HepG2 (cell line): Measurements from ENCODE around the gene ROBO2. TPM values are rescaled to one million over a fixed set of nuclear protein-coding genes. Genes with fewer than 3 reads are reported as not detected.

Experiments used
- ATAC-seq: fragments of 200-7000 bp; cut with Tn5 transposase; 3 replicates; pipeline ENCODE4 v1.9.1; 2020; ENCODE audit warnings: mild to moderate bottlenecking, moderate library complexity
- BruUV-seq: library from RNA; stranded (reverse); fragments of 400-500 nt; replicated peaks from 2 replicates; lab custom pipeline; 2021; lab: Mats Ljungman, UMichigan
- CTCF ChIA-PET: fragments of 300-600 bp; formaldehyde crosslinking; extraction: SDS; loops from one replicate; lab custom pipeline; 2021; ENCODE audit warnings: low total read pairs, inconsistent platforms, low intra/inter-chr PET ratio; lab: Yijun Ruan, JAX
- POLR2A ChIA-PET: fragments of 350-600 bp; sonication (Branson Sonifier 250); formaldehyde crosslinking; loops from one replicate; lab custom pipeline; 2020; ENCODE audit warnings: antibody characterized with exemption, inconsistent platforms; lab: Yijun Ruan, JAX
- DNase-seq: peaks from one replicate; pipeline ENCODE4 v3.0.0-alpha.2; 2015; ENCODE audit warnings: low spot score
- FAIRE-seq: peaks from 3 replicates; lab custom pipeline; 2011; peaks lifted over from hg19 to GRCh38; lab: Jason Lieb, UNC
- H2AFZ ChIP-seq: one replicate; pipeline ENCODE4 v1.6.1; 2011; ENCODE audit warnings: low read length, inconsistent platforms
- H3K27ac ChIP-seq: fragments of 300-600 bp; 3 replicates; pipeline ENCODE4 v1.8.0; 2011; ENCODE audit warnings: mixed run types, mild to moderate bottlenecking, mixed read lengths, low read length, inconsistent platforms; ENCODE audit not compliant: insufficient read depth; ENCODE audit errors: extremely low read length
- H3K27me3 ChIP-seq, 2 experiments: fragments of 200-600 bp in 1 of 2; 2 replicates in 1 of 2; 3 replicates in 1 of 2; pipeline versions ENCODE4 v1.6.0 to v1.8.0; 2011; ENCODE audit warnings: low read length in 2 of 2, mild to moderate bottlenecking in 2 of 2, moderate library complexity in 2 of 2, inconsistent platforms in 1 of 2; ENCODE audit not compliant: insufficient read depth in 2 of 2, control insufficient read depth in 1 of 2
- H3K36me3 ChIP-seq, 2 experiments: fragments of 200-600 bp in 1 of 2; replicated peaks in 1 of 2; 2 replicates in 1 of 2; 3 replicates in 1 of 2; pipeline versions ENCODE4 v1.5.1 to v1.8.0; 2011; ENCODE audit warnings: low read length in 2 of 2, inconsistent platforms in 1 of 2; ENCODE audit not compliant: insufficient read depth in 2 of 2, control insufficient read depth in 1 of 2
- H3K4me1 ChIP-seq: 2 replicates; pipeline ENCODE4 v1.5.1; 2012; ENCODE audit warnings: low read length, inconsistent platforms; ENCODE audit not compliant: insufficient read depth
- H3K4me2 ChIP-seq: 2 replicates; pipeline ENCODE4 v1.6.0; 2011; ENCODE audit warnings: low read depth, low read length, inconsistent platforms
- H3K4me3 ChIP-seq, 3 experiments: fragments of 200-600 bp in 1 of 3; sonication (generic), shearing (Covaris generic) in 1 of 3; replicated peaks in 1 of 3; 2 replicates each; pipeline ENCODE4 v1.5.1; 2011 to 2016; ENCODE audit warnings: low read length in 3 of 3, inconsistent platforms in 2 of 3, low read depth in 2 of 3, mild to moderate bottlenecking in 2 of 3, control low read depth in 1 of 3, mixed read lengths in 1 of 3; ENCODE audit not compliant: insufficient read depth in 1 of 3
- H3K79me2 ChIP-seq: one replicate; pipeline ENCODE4 v1.6.1; 2011; ENCODE audit warnings: low read length, inconsistent platforms; ENCODE audit not compliant: insufficient read depth
- H3K9ac ChIP-seq: 2 replicates; pipeline ENCODE4 v1.6.0; 2011; ENCODE audit warnings: mild to moderate bottlenecking, low read depth, low read length, inconsistent platforms; ENCODE audit not compliant: insufficient read depth
- H3K9me3 ChIP-seq: 2 replicates; pipeline ENCODE4 v1.5.1; 2012; ENCODE audit warnings: mild to moderate bottlenecking, low read length
- H4K20me1 ChIP-seq: 2 replicates; pipeline ENCODE4 v1.6.0; 2011; ENCODE audit warnings: inconsistent platforms, mild to moderate bottlenecking, low read length, moderate library complexity; ENCODE audit not compliant: insufficient read depth
- BCLAF1 ChIP-seq: fragments of 450-650 bp; IDR thresholded peaks from 2 replicates; pipeline ENCODE4 v1.6.1; 2017; ENCODE audit warnings: mild to moderate bottlenecking
- CBFB ChIP-seq: sonication (generic); formaldehyde crosslinking; IDR thresholded peaks from 2 replicates; pipeline ENCODE4 v1.4.0; 2020; ENCODE audit warnings: missing genetic modification reagents
- KLF11 ChIP-seq: IDR thresholded peaks from 2 replicates; pipeline ENCODE4 v1.6.1; 2016; ENCODE audit warnings: missing compliant biosample characterization
- NFE2L1 ChIP-seq: sonication (generic); formaldehyde crosslinking; IDR thresholded peaks from 2 replicates; pipeline ENCODE4 v1.4.0; 2020; ENCODE audit warnings: missing genetic modification reagents, mild to moderate bottlenecking, borderline replicate concordance
- PTBP1 ChIP-seq: fragments of 200-400 bp; formaldehyde crosslinking; IDR thresholded peaks from 2 replicates; pipeline ENCODE4 v1.6.1; 2018; ENCODE audit warnings: low read length, low read depth; ENCODE audit not compliant: poor library complexity, severe bottlenecking
- RAD51 ChIP-seq: fragments of 450-650 bp; IDR thresholded peaks from 2 replicates; pipeline ENCODE4 v1.6.1; 2016; ENCODE audit warnings: borderline replicate concordance
- REL ChIP-seq: sonication (generic); formaldehyde crosslinking; conservative IDR thresholded peaks from 2 replicates; pipeline ENCODE4 v1.8.0; 2022; ENCODE audit warnings: mild to moderate bottlenecking, missing genetic modification reagents, moderate library complexity
- TRIM22 ChIP-seq: fragments of 450-650 bp; IDR thresholded peaks from 2 replicates; pipeline ENCODE4 v1.6.1; 2017
- ZHX1 ChIP-seq: sonication (generic); formaldehyde crosslinking; IDR thresholded peaks from 2 replicates; pipeline ENCODE4 v1.8.1; 2022; ENCODE audit warnings: low read depth, mild to moderate bottlenecking, missing genetic modification reagents
- ZMAT5 ChIP-seq: sonication (generic); formaldehyde crosslinking; IDR thresholded peaks from 2 replicates; pipeline ENCODE4 v1.5.0; 2020; ENCODE audit warnings: mild to moderate bottlenecking, low read depth, missing genetic modification reagents, borderline replicate concordance
- ZNF337 ChIP-seq: sonication (generic); formaldehyde crosslinking; IDR thresholded peaks from 2 replicates; pipeline ENCODE4 v1.5.1; 2020; ENCODE audit warnings: missing genetic modification reagents, low read depth, mild to moderate bottlenecking, borderline replicate concordance
- ZSCAN5A ChIP-seq: sonication (generic); formaldehyde crosslinking; IDR thresholded peaks from 2 replicates; pipeline ENCODE4 v1.8.0; 2022; ENCODE audit warnings: mild to moderate bottlenecking, missing genetic modification reagents, borderline replicate concordance
- ZSCAN9 ChIP-seq: IDR thresholded peaks from 2 replicates; pipeline ENCODE4 v1.6.1; 2016; ENCODE audit warnings: borderline replicate concordance
- WGBS: methylation state at CpG from one replicate; pipeline ENCODE4 v1.1.6; 2017; ENCODE audit warnings: low lambda C conversion rate; 5-methylcytosine and 5-hydroxymethylcytosine counted together
- in situ Hi-C: cut with HindIII; loops from 2 replicates; pipeline ENCODE4 v1.10.0; 2017; ENCODE audit warnings: low pct_unique_long_range_greater_than_20kb; ENCODE audit not compliant: extremely low pct_ligation_motif_present
- intact Hi-C: fragments of 100-400 bp; cut with micrococcal nuclease; formaldehyde crosslinking; loops from one replicate; pipeline ENCODE4 v1.10.0; 2022; ENCODE audit not compliant: unreplicated experiment
- polyA plus RNA-seq, 8 experiments: library from polyadenylated mRNA; depleted of rRNA in 3 of 8; stranded (reverse) in 7 of 8; unstranded in 1 of 8; fragments of >200 nt; fragmentation: Illumina TruSeq in 4 of 8; extraction: Trizol in 4 of 8; gene quantifications; 2 replicates each; pipeline versions ENCODE4 v1.2.1 to v1.2.3, GENCODE V29; 2011 to 2016; ENCODE audit warnings: low read depth in 4 of 8, missing spikeins in 1 of 8, mixed read lengths in 1 of 8; ENCODE audit not compliant: insufficient read depth in 1 of 8
- total RNA-seq, 5 experiments: library from RNA; depleted of rRNA; stranded (reverse); fragments of >200 nt; fragmentation: Illumina TruSeq; extraction: Trizol; gene quantifications; 2 replicates each; pipeline ENCODE4 v1.2.3, GENCODE V29; 2016; ENCODE audit warnings: low read depth in 1 of 5

Gene ROBO2
- total and polyA plus RNA-seq, 2 of the 13 experiments (the other 11 are each of a cell fraction or from before 2014, with no cell fraction given): not detected

GRCh38 chr3:77412584-77412983 is 372.7 kb downstream of the ROBO2 start:
- POLR2A ChIA-PET: no interaction called here
- in situ Hi-C loops: no loop called here
- DNase-seq (no peak), FAIRE-seq (no peak), ATAC-seq (no peak)
- 17% methylated on average over 2 of the region's 2 CpGs for WGBS
- Histone ChIP-seq H3K9me3 (no peaks in the 10 kb centered on the region), H4K20me1 (no peaks in the 10 kb centered on the region), H3K79me2 (no peaks in the 10 kb centered on the region), H3K9ac (no peak overlapping the region), H3K36me3 (no peaks in the 10 kb centered on the region), H3K4me1 (no peaks in the 10 kb centered on the region), H3K4me3 (no peak overlapping the region), H3K27me3 (no peaks in the 10 kb centered on the region), H2AFZ (no peak overlapping the region), H3K4me2 (no peak overlapping the region), H3K27ac (no peak overlapping the region)
- BruUV-seq: no TSS peak
- CTCF ChIA-PET: no interaction called here
- intact Hi-C loops: no loop called here
- TF ChIP-seq PTBP1 (no peak), REL (CRISPR knock-in tag) (no peak), CBFB (CRISPR knock-in tag) (no peak), ZSCAN5A (CRISPR knock-in tag) (no peak), TRIM22 (no peak), ZMAT5 (CRISPR knock-in tag) (no peak), KLF11 (CRISPR knock-in tag) (no peak), BCLAF1 (no peak), ZHX1 (CRISPR knock-in tag) (no peak), NFE2L1 (CRISPR knock-in tag) (no peak), RAD51 (no peak), ZNF337 (no peak), ZSCAN9 (CRISPR knock-in tag) (no peak)
